H1 (cell line): ENCODE data around the gene LYPD4. TPM values are rescaled to one million over a fixed set of nuclear protein-coding genes. Genes with fewer than 3 reads are reported as not detected.

Experiments
- USF2 ChIP-seq: IDR thresholded peaks from 2 replicates; pipeline ENCODE4 v1.6.1; 2011; ENCODE audit warnings: low read length, improper control_type of control experiment
- polyA plus RNA-seq, 7 experiments: library from polyadenylated mRNA; depleted of rRNA in 3 of 7; stranded (reverse) in 5 of 7; unstranded in 2 of 7; fragments of >200 nt in 5 of 7; fragments of 200-250 nt in 2 of 7; gene quantifications; 1 replicate in 5 of 7; 2 replicates in 1 of 7; 4 replicates in 1 of 7; pipeline versions ENCODE4 v1.2.1 to v1.2.3, GENCODE V29; 2011 to 2013; ENCODE audit warnings: missing spikeins in 2 of 7, mixed read lengths in 2 of 7
- total RNA-seq: library from RNA; stranded (reverse); fragmentation: NEBNext Ultra II Directional; extraction: Animal tissue kit (Norgen Biotek cat#: 25700); gene quantifications from 2 replicates; pipeline ENCODE4 v1.2.1, GENCODE V29; 2021

Gene LYPD4
- total and polyA plus RNA-seq, 2 of the 8 experiments (the other 6 are each of a cell fraction or from before 2014, with no cell fraction given), result 0.06 TPM; not detected in 1

GRCh38 chr19:41883821-41884733 is 39.6 kb upstream of the LYPD4 start (continued):
- no peak for TF ChIP-seq USF2
